GM18511 (cell line): ENCODE measurements around the gene ADM2.
"Not testable (repeated sequence)": the region's sequence is repeated elsewhere in the genome, so short reads cannot be mapped to it uniquely, and the experiment has no call there.

Experiments used
- ATAC-seq: cut with Tn5 transposase; IDR thresholded peaks from one replicate; pipeline ENCODE4 v1.9.1; 2021; ENCODE audit warnings: mild to moderate bottlenecking, moderate library complexity; ENCODE audit not compliant: unreplicated experiment

Gene ADM2, protein sequence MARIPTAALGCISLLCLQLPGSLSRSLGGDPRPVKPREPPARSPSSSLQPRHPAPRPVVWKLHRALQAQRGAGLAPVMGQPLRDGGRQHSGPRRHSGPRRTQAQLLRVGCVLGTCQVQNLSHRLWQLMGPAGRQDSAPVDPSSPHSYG

DNA sequence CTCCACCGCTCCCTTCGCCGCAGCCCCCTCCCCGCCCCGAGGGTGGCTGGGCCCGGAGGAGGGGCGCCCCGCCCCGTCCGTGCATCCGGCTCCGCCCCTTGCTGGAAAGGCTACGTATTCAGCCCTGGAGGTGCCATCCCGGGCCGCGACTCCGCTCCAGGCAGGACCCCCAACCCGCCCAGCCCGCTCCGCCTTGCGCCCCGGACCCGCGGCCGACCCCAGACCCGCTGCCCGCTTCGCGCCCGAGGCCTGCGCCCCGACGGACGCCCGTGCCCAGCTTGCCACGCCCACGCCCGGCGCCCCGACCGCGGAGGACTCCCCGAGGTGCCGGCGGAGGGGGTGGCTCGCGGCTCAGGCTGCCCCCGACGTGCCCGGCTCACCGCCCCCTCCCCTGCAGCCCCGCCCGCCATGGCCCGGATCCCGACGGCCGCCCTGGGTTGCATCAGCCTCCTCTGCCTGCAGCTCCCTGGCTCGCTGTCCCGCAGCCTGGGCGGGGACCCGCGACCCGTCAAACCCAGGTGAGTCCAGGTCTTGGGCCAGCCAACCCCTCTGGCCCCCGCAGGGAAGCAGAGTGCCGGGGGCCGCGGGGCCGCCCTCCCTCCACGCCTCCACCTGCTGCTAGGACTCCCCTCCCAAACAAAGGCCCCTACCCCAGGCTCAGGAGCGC lies at the start of gene ADM2:
Gene ADM2, plus strand, starts transcription at position 104 of the 667 bp plus-strand sequence. Its CDS starts 305 bp downstream, at position 409.
- ATAC-seq, result no peak

DNA sequence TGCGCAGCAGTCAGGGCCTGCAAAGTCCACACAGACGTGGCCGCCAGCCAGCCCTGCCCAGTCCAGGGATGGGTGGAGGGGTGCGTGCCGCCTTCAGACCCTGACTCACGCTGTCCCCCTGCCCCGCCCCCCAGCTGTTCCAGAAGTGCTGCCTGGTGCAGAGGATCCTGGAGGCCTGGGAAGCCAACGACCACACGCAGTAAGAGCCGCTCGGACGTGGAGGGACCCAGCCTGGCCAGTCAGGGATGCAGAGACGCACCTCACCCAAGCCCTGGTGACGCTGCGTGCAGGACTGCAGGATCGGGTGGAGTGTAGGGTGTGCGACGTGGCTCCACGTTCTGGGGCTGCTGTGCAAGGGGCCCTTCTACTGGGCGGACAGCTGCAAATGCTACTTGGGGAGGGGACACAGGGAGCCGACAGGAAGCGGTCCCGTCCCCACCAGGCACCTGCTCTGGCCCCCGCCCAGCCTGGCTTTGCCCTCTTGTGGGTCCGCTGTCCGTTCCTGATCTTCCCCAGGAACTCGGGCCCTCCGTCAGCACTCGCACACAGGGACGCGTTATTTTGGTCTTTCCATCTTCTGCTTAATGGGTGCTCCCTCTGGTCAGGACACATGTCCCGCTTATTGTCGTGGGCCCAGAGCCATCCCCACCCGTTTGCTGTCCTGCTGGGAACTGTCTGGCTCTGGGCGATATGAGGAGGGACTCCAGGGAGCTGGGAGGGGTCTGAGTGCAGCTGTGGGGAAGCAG lies 49.0 kb upstream of the ADM2 start:
- no peak for ATAC-seq

DNA sequence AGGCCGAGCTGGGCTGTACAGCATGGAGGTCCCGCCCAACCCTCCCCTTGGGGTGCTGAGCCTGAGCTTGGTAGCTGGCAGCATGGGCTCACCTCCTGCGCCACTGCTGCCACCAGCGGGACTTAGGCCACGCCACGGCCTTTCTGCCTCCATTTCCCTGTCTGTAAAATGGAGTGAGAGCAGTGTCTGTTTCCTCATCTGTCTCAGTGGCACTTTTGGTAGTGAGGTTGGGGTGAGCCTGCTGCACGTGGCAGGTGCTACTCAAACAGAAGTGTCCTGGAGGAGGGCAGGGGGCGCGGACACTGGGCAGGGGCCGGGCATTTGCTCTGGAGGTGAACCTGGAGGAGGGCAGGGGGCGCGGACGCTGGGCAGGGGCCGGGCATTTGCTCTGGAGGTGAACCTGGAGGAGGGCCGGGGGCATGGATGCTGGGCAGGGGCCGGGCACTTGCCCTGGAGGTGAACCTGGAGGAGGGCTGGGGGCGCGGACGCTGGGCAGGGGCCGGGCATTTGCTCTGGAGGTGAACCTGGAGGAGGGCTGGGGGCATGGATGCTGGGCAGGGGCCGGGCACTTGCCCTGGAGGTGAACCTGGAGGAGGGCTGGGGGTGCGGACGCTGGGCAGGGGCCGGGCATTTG lies 48.3 kb upstream of the ADM2 start:
- not testable (repeated sequence) for ATAC-seq

DNA sequence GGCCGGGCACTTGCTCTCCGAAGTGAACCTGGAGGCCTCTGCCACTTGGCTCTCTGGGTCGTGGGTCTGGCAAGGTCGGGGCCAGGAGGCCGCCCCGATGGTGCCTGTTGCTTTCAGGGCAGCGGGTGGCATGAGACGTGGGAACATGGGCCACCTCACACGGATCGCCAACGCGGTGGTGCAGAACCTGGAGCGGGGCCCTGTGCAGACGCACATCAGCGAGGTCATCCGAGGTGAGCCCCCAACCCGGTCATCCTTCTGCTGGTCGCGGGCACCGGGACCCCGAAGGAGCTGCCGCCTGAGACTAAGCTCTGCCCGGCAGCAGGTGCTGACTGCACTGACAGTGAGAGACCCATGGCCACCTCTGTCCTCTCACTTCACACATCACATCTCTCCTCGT lies 46.5 kb upstream of the ADM2 start:
- no peak for ATAC-seq

DNA sequence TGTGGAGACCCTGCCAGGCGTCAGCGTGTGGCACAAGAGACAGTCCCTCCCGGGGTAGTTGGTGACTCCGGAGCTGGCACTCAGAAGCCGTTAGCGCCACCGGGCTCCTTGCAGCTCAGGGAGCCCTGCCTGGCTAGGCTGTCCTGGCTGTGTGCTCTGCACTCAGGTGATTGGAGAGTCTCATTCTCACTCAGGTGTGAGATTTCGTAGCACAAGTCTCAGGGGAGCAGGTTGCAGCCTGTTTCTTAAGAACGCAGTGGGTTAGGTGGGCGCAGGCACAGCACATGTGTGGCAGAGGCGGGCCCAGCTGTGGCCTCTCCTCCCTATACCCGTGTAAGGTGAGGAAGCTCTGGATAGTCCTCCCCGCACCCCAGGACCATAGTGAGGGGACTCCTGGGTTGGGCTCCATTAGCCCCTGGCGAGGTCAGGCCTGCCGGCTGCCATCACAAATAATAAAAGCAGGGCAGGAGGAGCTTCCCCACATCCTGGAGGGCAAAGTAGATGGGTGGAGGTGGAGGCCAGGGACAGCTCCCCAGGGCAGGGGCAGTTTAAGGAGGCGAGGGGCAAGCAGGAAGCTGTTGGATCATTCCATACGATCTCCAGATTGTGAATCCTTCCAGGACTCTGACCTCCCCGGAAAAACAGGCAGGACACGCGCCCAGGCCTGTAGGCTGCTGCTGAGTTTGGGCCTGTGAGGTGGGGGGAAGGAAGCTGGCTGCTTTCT lies 45.9 kb upstream of the ADM2 start:
- ATAC-seq, result no peak

DNA sequence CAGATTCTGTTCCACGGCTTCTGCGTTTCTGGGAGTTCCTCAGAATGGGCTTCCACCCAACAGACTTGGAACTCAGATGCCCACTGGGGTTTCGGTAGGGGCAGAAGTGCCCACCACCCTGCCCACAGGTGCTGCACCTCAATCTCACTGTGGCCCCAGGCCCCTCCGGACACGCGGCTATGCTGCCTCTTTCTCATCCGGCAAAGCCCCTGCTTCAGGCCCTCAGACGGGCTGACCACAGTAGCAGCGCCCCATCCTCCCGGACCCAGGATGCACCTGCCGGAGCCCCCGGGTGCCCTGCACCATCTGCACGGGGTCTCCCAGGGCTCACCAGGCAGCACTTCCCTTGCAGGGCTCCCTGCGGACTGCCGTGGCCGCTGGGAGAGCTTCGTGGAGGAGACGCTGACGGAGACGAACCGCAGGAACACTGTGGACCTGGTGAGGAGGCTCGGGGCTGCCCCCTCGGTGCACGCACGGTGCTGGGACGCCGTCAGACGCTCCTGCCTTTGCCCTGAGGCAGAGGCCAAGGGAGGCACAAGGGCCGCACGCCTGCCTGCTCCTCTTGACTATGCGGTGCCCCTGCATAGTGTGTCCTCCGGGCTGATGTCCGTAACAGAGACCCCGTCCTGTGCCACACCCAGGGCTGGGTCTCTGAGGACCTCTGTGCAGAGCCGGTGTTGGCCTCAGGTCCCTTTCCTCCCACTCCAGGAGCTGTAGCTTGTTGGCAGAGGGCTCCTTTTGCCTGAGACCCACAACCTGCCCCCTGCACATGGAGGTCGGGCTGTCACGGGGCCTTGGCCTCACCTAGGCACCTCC lies 45.1 kb upstream of the ADM2 start:
- no peak for ATAC-seq

DNA sequence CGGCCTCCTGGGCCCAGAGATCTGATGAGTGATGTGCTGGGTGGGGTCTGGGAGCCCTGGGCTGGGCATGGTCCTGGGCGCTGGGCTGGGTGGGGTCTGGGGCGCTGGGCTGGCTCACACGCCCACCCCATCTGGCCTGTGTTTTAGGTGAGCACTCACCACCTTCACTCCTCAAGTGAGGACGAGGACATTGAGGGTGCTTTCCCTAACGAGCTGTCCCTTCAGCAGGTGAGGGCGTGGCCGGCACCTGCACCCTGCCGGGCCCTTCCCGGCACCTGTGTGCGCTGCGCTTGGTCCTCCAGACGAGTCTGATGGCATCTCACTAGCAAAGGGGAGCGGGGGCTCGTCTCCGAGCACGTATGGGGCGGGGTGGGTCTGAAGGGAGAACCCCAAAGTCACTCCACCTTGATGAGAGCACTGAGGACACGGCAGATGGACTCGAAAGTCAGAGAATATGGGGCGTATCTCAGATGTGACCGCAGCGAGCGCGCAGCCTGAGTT lies 44.5 kb upstream of the ADM2 start:
- ATAC-seq, result no peak

DNA sequence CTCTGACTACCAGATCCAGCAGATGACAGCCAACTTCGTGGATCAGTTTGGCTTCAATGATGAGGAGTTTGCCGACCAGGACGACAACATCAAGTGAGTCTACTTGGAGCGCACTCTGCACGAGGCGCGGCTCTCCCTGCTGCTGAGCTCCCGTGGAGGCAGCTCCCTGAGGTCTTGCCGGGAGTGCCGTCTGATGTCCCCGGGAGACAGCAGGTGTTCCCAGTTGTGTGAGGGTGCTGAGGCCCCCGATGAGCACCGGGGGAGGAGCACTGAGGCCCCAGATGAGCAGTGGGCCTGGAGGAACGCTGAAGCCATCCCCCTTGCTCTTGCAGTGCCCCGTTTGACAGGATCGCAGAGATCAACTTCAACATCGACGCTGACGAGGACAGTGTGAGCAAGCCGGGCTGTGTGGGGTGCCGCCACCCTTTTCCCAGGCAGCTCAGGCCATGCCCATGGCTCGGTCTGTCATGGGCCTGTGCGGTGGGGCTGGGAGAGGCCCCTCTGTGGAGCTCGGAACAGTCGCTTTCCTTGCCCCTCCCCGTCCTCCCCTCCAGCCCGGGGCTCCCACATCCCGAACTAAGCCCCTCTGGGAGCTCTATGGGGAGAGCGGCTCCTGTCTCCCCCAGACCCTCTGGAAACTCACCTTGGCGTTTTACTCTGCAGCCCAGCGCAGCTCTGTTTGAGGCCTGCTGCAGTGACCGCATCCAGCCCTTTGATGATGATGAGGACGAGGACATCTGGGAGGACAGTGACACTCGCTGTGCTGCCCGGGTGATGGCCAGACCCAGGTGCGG lies 43.6 kb upstream of the ADM2 start:
- no peak for ATAC-seq

DNA sequence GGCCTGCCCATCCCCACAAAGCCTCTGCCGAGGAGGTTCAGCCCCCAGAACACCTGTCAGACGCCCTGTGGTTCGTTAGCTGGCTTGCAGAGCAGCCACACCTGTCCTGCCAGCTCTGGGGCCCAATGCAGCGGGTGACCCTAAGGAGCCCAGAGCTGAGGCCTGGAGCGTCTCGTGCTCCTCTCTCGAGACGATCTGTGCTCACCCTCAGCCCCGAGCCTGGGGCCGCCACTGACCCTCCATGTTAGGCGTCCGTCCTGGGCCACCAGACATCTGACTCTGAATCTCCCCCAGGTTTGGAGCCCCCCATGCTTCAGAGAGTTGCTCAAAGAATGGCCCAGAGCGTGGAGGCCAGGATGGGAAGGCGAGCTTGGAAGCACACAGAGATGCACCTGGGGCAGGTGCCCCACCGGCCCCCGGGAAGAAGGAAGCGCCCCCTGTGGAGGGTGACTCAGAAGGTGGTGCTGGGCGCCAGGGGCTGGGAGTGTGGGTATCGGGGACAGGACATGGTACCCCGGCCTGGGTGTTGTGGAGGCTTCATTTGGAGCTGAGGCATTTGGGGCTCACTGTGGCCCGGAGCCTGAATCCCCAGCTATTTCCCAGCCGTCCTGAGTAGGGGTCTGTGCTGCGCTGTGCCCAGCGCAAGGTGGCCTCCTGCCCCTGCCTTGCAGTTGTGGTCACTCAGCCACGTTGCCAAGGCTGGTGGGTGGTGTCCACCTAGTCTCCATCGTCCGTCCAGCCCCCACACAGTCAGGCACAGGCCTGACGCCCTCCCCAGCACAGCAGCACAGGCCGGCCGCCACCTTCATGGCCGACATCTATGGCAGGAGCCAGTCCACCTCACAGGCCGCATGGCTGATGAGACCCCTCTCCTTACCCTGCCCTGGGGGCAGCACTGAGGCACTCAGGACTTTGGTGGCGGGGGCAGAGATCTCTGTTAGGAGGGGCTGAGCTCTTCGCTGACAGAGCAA lies 42.8 kb upstream of the ADM2 start:
- no peak for ATAC-seq

DNA sequence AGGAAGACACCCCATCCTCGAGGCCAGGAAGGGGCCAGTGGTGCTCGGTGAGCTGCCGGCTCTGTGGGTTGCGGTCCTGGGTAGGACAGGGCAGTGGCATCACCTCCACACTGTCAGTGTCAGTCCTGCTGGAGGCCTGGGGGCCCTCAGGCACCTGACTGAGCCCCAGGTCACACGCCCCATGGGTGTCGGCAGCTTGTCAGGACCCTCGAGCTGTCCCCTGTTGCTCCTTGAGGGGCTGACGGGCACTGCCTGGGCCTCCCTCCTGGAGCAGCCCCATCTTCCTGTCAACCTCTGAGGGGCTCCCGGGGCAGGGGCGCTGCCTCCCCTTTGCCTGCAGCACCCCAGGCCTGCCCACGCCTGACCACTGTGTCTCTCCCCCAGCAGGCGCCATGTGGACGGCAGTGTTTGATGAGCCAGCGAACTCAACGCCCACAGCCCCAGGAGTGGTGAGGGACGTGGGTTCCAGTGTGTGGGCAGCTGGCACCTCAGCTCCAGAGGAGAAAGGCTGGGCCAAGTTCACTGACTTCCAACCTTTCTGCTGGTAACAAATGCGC lies 42.0 kb upstream of the ADM2 start:
- ATAC-seq, result no peak

DNA sequence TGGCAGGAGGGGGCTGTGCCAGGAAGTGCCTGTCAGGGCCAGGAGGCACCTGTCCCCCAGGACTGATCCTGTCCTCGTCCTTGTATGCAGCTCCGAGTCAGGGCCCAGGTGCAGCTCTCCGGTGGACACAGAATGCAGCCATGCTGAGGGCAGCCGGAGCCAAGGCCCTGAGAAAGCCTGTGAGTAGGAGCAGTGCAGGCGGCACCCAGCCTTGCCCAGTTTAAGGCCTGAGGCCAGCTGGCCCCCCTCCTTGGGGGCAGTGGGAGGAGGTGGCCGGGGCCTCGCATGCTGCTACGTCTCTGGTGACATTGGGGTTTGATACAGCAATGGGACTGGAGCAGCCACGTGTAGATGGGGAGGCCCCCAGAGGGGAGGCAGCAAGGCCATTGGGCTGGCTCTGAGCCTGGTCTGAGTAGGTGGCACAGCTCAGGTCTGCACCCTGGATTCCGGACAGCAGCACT lies 41.4 kb upstream of the ADM2 start:
- ATAC-seq, result no peak

DNA sequence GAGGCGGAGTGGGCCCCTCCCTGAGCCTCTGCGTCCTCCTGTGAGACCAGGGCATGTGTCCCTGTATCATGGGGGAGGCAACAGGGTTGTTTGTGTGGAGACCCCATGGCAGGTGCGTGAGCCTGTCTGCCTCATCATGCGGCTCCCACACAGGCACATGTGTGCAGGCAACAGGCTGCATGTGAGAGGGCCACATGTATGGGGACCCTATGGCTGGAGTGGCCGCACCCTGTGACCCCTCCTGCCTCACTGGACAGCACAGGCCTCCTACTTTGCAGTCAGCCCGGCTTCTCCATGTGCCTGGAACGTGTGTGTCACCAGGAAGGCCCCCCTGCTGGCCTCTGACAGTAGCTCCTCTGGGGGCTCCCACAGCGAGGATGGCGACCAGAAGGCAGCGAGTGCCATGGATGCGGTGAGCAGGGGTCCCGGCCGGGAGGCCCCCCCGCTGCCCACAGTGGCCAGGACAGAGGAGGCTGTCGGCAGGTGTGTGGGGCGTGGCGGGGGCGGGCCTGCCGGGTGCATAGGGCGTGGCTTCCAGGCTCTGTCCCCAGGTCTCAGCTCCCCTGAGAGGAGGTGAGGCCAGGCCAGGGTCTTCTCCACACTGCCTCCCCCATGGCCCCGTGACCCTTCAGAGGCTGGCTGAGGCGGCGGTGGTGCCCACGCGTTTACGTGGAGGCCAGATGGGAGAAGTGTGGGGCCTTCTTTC lies 40.6 kb upstream of the ADM2 start:
- no peak for ATAC-seq

DNA sequence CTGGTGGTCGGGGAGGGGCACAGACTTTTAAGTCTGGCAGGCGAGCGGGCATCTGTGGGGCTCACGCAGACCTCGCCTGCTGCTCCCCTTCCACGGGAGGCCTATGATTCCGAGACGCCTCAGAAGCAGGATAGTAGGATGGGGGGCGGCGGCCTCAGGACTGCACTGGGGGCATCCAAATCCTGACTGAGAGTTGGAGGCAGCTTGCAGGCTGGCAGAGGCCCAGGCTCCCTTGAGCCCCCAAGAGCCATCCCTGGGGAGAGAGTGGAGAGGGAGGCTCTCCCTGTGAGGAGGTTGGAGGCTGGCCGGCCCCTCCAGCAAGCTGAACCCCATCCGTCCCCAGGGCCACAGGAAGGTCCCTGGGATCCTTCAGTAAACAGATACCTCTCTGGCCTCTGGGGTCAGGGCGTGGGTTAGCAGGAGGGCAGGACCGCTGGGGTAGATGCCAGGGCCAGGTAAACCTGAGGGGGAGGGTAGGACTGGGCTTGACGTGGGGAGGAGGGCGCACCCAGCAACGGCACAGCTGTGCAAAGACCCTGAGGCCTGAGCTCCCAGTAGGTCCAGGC lies 39.8 kb upstream of the ADM2 start:
- ATAC-seq, result no peak

DNA sequence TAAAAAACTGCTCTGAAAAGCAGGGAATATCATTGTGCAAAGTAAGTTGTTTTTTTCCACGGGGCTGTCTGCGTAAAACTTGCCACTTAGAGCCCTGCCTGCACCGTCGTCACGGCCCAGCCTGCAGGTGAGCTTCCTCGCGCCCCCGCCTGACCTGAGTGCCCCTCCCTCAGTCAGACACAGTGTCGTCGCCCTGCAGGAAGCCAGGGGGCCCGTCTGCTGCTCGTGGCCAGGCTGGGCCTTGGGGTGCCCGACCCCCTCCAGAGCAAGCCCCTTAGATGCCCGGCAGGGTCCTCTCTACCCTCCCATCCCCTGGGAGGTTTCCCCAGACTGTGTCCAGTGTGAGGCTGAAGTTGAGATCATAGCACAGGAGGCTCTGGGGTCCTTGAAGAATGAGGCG lies 38.1 kb upstream of the ADM2 start:
- no peak for ATAC-seq

DNA sequence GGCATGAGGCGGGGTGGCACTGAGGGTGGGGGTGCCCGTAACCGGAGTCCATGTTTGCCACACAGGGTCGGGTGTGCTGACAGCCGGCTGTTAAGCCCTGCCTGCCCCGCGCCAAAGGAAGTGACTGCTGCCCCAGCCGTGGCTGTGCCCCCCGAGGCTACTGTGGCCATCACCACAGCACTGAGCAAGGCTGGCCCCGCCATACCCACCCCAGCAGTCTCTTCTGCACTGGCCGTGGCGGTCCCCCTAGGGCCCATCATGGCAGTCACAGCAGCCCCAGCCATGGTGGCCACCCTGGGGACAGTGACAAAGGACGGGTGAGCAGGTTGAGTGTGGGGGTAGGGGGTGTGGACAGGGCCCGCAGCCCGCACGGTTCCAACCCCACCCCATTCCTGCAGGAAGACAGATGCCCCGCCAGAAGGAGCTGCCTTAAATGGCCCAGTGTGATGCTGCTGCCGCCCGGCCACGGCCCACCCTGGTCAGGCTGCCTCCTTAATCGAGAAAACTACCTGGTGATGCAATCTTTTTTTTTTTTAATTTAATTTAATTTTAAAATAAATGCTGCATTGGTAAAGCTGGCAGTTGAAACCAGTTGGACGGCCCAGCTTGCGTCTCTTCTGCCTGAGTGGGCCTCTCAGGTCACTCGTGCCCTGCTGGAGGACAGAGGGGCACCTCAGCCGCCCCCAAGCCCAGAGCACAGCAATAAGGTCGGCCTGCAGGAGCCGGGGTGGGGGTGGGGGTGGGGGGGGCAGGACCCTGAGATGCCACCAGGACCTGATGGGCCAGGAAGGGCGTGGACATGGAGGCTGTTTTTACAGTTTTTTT lies 37.3 kb upstream of the ADM2 start:
- no peak for ATAC-seq

DNA sequence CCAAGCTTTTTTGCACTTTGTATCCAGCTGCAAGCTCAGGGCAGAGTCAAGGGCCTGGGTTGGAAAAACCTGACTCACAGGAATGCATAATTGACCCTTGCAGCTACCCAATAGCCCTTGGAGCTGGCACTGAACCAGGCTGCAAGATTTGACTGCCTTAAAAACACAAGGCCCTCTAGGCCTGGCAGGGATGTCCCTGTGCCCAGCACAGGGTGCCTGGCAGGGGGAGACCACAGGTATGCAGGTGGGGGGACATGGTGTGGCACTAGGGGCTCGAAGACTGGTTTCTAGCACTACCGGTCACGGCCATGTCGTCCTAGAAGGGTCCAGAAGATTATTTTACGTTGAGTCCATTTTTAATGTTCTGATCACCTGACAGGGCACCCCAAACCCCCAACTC lies 36.7 kb upstream of the ADM2 start:
- ATAC-seq, result no peak
